OCI-LY1 (cell line): Measurements from ENCODE around the gene TMEM255A.

ENCODE experiments used
- H2AFZ ChIP-seq: fragments of 200-600 bp; sonication (generic), shearing (Covaris generic); 2 replicates; pipeline ENCODE4 v1.6.0; 2014; ENCODE audit warnings: antibody characterized with exemption, mild to moderate bottlenecking, low read length
- H3F3A ChIP-seq: fragments of 200-600 bp; sonication (generic), shearing (Covaris generic); 2 replicates; pipeline ENCODE4 v1.6.0; 2014; ENCODE audit warnings: mild to moderate bottlenecking, antibody characterized with exemption, low read length, moderate library complexity; ENCODE audit not compliant: insufficient read depth
- H3K27ac ChIP-seq: fragments of 200-600 bp; sonication (generic); 2 replicates; pipeline ENCODE4 v1.5.1; 2014; ENCODE audit warnings: low read length, mixed run types, mild to moderate bottlenecking, low read depth; ENCODE audit not compliant: poor library complexity, severe bottlenecking
- H3K27me3 ChIP-seq: fragments of 200-600 bp; sonication (generic); 2 replicates; pipeline ENCODE4 v1.6.0; 2014; ENCODE audit warnings: antibody characterized with exemption, mild to moderate bottlenecking, low read length, moderate library complexity; ENCODE audit not compliant: insufficient read depth
- H3K36me3 ChIP-seq: fragments of 200-600 bp; sonication (generic); 2 replicates; pipeline ENCODE4 v1.6.1; 2014; ENCODE audit warnings: mild to moderate bottlenecking, antibody characterized with exemption, low read length, moderate library complexity, mixed read lengths; ENCODE audit not compliant: insufficient read depth
- H3K4me1 ChIP-seq: fragments of 200-600 bp; sonication (generic); 2 replicates; pipeline ENCODE4 v1.5.1; 2014; ENCODE audit warnings: mild to moderate bottlenecking, low read length, moderate library complexity; ENCODE audit not compliant: insufficient read depth, severe bottlenecking
- H3K4me2 ChIP-seq: fragments of 200-600 bp; sonication (generic), shearing (Covaris generic); 2 replicates; pipeline ENCODE4 v1.6.1; 2014; ENCODE audit warnings: low read length
- H3K4me3 ChIP-seq: fragments of 200-600 bp; sonication (generic); 2 replicates; pipeline ENCODE4 v1.5.1; 2014; ENCODE audit warnings: low read length, low read depth, mild to moderate bottlenecking, mixed read lengths; ENCODE audit not compliant: poor library complexity, severe bottlenecking
- H3K79me2 ChIP-seq: fragments of 200-600 bp; shearing (Covaris generic); 2 replicates; pipeline ENCODE4 v1.6.1; 2016; ENCODE audit warnings: mixed run types, low read length, mixed read lengths; ENCODE audit not compliant: insufficient read depth
- H3K9ac ChIP-seq: fragments of 200-600 bp; sonication (generic), shearing (Covaris generic); 2 replicates; pipeline ENCODE4 v1.6.1; 2014; ENCODE audit warnings: mild to moderate bottlenecking, low read length, mixed read lengths
- H3K9me2 ChIP-seq: fragments of 200-600 bp; sonication (generic), shearing (Covaris generic); 2 replicates; pipeline ENCODE4 v1.6.1; 2014; ENCODE audit warnings: low read depth, mild to moderate bottlenecking, low read length, mixed read lengths
- H3K9me3 ChIP-seq: fragments of 200-600 bp; shearing (Covaris generic); 2 replicates; pipeline ENCODE4 v1.6.1; 2014; ENCODE audit warnings: low read length, mixed read lengths
- H4K20me1 ChIP-seq: fragments of 200-600 bp; sonication (generic), shearing (Covaris generic); 2 replicates; pipeline ENCODE4 v1.6.0; 2016; ENCODE audit warnings: mild to moderate bottlenecking, low read length; ENCODE audit not compliant: insufficient read depth
- EZH2 ChIP-seq: fragments of 200-600 bp; sonication (generic), shearing (Covaris generic); IDR thresholded peaks from 2 replicates; pipeline ENCODE4 v1.8.0; 2017; ENCODE audit warnings: borderline replicate concordance, mixed run types, mild to moderate bottlenecking, antibody characterized with exemption, low read length, moderate library complexity, mixed read lengths
- TF ChIP-seq, protein P1 (sequence below): fragments of 200-600 bp; sonication (generic), shearing (Covaris generic); IDR thresholded peaks from 2 replicates; pipeline ENCODE4 v1.5.1; 2017; ENCODE audit warnings: mild to moderate bottlenecking, antibody characterized with exemption, low read length, moderate library complexity, mixed read lengths

The TMEM255A gene

DNA sequence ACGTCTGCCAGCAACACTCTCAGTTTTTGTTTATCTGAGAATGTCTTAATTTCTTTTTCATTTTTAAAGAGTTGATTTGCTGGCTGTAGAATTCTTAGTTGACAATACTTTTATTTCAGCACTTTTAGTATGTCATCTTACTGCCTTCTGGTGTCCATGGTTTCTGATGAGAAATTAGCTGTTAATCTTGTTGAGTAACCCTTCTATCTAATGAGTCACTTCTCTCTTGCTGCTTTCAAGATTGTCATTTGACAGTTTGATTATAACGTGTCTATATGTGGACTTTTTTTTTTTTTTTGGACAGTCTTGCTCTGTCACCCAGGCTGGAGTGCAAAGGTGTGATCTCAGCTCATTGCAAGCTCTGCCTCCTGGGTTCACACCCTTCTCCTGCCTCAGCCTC lies 24.0 kb upstream of the TMEM255A start:
- Histone ChIP-seq H3F3A (no peaks in the 10 kb centered on the region), H3K27ac (no peak overlapping the region), H3K4me3 (no peak overlapping the region), H3K36me3 (no peaks in the 10 kb centered on the region), H3K9ac (no peak overlapping the region), H4K20me1 (no peaks in the 10 kb centered on the region), H3K4me1 (no peaks in the 10 kb centered on the region), H3K79me2 (no peaks in the 10 kb centered on the region), H3K4me2 (no peak overlapping the region), H3K27me3 (no peaks in the 10 kb centered on the region), H3K9me3 (no peaks in the 10 kb centered on the region), H2AFZ (no peak overlapping the region), H3K9me2 (no peaks in the 10 kb centered on the region)
- TF ChIP-seq, protein P1, sequence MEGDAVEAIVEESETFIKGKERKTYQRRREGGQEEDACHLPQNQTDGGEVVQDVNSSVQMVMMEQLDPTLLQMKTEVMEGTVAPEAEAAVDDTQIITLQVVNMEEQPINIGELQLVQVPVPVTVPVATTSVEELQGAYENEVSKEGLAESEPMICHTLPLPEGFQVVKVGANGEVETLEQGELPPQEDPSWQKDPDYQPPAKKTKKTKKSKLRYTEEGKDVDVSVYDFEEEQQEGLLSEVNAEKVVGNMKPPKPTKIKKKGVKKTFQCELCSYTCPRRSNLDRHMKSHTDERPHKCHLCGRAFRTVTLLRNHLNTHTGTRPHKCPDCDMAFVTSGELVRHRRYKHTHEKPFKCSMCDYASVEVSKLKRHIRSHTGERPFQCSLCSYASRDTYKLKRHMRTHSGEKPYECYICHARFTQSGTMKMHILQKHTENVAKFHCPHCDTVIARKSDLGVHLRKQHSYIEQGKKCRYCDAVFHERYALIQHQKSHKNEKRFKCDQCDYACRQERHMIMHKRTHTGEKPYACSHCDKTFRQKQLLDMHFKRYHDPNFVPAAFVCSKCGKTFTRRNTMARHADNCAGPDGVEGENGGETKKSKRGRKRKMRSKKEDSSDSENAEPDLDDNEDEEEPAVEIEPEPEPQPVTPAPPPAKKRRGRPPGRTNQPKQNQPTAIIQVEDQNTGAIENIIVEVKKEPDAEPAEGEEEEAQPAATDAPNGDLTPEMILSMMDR: no peak
- TF ChIP-seq EZH2: no peak

DNA sequence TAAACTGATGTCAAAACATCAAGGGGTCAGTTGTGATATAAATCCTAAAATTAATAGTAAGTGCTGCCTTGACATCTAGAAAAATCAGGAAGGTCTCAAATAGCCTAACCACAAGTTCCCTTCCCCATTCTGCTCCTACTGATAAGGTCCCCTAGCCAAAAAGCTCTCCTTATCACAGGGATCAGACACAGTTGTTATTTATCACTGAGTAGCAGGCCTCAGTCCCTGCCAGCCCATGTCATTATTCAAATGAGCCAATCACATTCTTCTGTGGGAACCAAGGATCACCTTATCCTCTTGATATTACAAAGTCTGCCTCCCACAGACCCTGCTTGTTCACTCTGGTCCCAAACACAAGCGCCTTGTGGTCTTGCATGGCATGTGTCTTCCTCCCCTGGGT lies 23.3 kb upstream of the TMEM255A start:
- H3K9ac ChIP-seq: no peak overlapping the region
- no peaks in the 10 kb centered on the region for H3K9me2 ChIP-seq
- H3K4me3 ChIP-seq: no peak overlapping the region
- no peaks in the 10 kb centered on the region for H3K27me3 ChIP-seq
- no peaks in the 10 kb centered on the region for H3K9me3 ChIP-seq
- no peaks in the 10 kb centered on the region for H3K36me3 ChIP-seq
- H2AFZ ChIP-seq: no peak overlapping the region
- no peaks in the 10 kb centered on the region for H3F3A ChIP-seq
- H3K27ac ChIP-seq: no peak overlapping the region
- no peak for TF ChIP-seq EZH2
- TF ChIP-seq, protein P1: no peak
- H4K20me1 ChIP-seq: no peaks in the 10 kb centered on the region
- H3K4me2 ChIP-seq: no peak overlapping the region
- H3K79me2 ChIP-seq: no peaks in the 10 kb centered on the region
- H3K4me1 ChIP-seq: no peaks in the 10 kb centered on the region

DNA sequence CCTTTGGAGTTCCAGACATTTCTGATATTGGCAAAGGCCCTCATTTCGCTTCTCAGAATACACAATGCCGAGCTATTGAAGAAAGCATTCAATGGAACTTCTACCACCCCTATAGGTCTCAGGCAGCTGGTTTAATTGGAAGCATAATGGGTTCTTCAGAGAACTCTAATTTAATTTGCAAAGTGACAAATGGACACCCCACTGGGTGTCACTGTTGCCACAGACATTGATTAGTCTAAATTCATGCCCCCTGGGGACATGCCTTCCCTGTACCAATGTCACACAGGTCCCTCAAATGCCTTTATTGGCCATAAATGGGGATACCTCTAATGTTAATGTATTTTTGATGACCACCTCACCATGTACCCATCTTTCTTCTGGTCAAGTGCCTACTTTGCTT lies 22.9 kb upstream of the TMEM255A start:
- no peak overlapping the region for H3K4me2 ChIP-seq
- no peak overlapping the region for H2AFZ ChIP-seq
- no peak overlapping the region for H3K4me3 ChIP-seq
- H3K36me3 ChIP-seq: no peaks in the 10 kb centered on the region
- H3F3A ChIP-seq: no peaks in the 10 kb centered on the region
- H3K4me1 ChIP-seq: no peaks in the 10 kb centered on the region
- H3K27ac ChIP-seq: no peak overlapping the region
- no peaks in the 10 kb centered on the region for H4K20me1 ChIP-seq
- no peaks in the 10 kb centered on the region for H3K79me2 ChIP-seq
- no peak overlapping the region for H3K9ac ChIP-seq
- H3K27me3 ChIP-seq: no peaks in the 10 kb centered on the region
- no peaks in the 10 kb centered on the region for H3K9me3 ChIP-seq
- H3K9me2 ChIP-seq: no peaks in the 10 kb centered on the region
- TF ChIP-seq, protein P1: no peak
